HL-60/S4 treated with retinoic acid at 250 ng/mL for 4 days and 3 days (cell line): ENCODE results near the gene PDE4B.
"Not testable (repeated sequence)": the region's sequence is repeated elsewhere in the genome, so short reads cannot be mapped to it uniquely, and the experiment has no call there.

Experiments used
- in situ Hi-C: fragments of 300-500 bp; cut with MboI; formaldehyde crosslinking; loops from 2 replicates; pipeline ENCODE4 v1.7.0; 2022; ENCODE audit warnings: low sequenced_read_pairs

The PDE4B gene

DNA sequence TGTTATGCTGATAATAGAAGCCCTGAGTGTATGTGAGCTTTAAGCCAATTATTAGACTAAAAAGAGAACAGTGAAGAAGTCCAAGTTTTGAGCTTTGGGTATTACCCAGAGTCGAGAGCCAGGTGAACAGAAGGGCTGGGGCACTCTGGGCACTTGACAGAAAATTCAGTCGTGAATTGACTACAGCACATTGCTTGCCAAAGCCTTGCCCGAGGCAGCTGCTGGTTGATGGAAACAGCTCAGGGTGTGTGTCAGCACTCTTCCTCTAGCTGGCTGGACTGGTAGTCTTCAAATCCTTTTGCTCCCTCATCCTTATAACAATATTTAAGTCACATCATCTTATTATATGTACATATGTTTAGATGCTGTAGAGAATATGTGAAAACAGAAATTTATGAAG lies 21.3 kb downstream of the PDE4B start:
- in situ Hi-C loops = no loop called here

DNA sequence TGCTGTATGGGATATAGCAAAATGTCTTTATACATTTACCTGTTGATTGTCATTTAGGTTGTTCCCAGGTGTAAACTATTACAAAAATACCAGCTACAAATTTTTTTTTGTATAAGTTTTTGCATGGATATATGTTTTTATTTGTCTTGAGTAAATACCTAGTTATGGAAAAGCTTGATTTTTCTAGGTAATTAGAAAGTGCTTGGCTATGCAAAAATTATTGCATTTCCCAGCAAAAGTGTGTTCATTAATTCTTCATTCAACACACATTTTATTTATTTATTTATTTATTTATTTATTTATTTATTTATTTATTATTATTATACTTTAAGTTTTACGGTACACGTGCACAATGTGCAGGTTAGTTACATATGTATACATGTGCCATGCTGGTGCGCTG lies 22.1 kb downstream of the PDE4B start:
- in situ Hi-C loops = no loop called here

GRCh38 chr1:65817891-65818290 lies 25.2 kb downstream of the PDE4B start:
- in situ Hi-C loops = no loop called here

DNA sequence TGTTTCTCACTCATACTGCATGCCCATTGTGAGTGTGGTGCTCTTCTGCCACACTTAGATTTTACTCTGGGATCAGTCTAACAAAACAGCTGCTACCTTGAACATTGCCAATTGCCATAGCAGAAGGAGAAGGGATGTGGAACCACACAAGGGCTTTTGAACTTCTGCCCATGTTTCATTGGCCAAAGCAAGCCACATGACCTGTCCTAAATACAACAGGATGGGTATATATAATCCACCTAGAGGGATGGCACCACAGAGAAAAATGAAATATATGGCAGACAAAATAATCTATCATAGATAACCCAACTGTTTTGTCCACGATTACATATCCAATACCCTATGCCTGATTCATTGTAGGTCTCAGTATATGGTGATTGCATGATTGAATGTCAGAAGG lies 26.3 kb downstream of the PDE4B start:
- in situ Hi-C loops = no loop called here

- in situ Hi-C loops = no loop called here
Observed at GRCh38 chr1:65820983-65821382, 28.3 kb downstream of the PDE4B start.

GRCh38 chr1:65821386-65821785 lies 28.7 kb downstream of the PDE4B start:
- in situ Hi-C loops = no loop called here

GRCh38 chr1:65824103-65824502 lies 31.4 kb downstream of the PDE4B start:
- in situ Hi-C loops = no loop called here

- in situ Hi-C loops = no loop called here
Observed at GRCh38 chr1:65825741-65826140, 33.0 kb downstream of the PDE4B start.

DNA sequence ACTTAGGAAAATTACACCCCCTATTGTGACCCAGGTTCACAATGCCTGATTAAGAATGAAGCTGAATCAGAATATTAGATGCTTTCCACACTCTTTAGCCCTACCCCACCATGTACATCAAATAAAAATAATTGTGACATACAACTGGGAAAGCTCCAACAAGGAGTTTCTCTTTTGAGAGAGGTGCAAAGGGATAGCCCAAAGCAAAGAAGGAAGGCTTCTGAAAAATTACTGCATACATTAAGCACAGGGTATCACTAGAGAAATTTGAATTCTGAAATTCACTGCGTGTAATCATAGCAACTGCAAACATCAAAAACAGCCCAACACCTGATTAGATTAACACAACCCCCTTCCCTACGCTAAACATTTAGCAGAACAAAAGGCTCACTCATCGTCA lies 34.1 kb downstream of the PDE4B start:
- in situ Hi-C loops = no loop called here

- in situ Hi-C loops = no loop called here
Observed at GRCh38 chr1:65827346-65827745, 34.7 kb downstream of the PDE4B start.

DNA sequence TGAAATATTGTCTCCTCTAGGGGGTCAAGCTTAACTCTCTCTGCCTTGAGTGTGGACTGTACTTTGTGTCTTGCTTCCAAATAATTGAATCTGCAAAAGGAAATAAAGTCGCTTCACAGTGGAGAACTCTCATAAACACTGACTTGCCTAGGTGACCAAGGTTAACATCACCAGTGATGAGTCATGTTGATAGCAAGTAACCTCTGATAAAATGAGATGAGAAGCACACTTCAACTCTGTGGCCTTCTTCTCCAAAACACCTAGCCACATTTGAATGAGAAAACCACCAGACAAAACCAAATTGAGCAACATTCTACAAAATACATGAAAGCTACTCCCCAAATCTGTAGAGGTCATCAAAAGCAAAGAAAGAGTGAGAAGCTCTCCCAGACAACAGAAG lies 37.6 kb downstream of the PDE4B start:
- in situ Hi-C loops = no loop called here

GRCh38 chr1:65832296-65832695 lies 39.6 kb downstream of the PDE4B start:
- in situ Hi-C loops = no loop called here

DNA sequence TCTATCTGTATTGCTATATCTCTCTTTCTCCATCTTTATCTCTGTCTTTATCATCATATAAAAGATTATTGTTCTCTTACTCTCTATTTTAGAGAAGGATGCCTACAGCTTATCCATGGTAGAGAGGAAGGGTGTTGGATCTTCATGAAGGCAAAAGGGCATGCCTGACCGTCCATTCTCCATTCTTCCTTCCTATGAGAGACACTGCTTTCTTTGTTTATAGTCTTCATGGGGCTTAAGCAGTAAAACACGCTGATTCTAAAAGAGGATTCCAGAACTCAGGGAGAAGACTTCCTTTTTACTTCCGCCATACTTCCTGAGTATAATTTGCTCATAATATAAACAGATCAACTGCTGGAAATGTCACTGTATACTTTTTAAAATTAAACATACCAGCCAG lies 44.0 kb downstream of the PDE4B start:
- in situ Hi-C loops = no loop called here

- in situ Hi-C loops = no loop called here
Observed at GRCh38 chr1:65840683-65841082, 48.0 kb downstream of the PDE4B start.

DNA sequence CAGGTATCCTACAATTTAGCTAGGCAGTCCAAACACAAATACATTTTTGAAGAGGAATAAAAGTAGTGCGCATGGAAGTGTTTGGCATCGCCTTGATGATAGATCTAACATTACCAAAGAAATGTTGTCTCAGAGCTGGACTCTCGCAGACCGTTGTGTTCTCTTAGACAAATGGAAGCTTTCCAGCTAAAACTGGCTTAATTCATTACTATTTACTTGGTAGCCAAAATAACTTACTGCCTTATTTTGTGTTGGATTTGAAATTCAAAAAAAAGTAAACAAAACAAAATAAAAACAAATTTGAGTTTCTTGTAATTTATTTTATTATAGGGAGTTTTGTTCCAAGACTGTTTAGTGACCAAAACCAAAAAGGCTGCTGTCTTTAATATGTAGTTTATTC lies 51.6 kb downstream of the PDE4B start:
- in situ Hi-C loops = no loop called here

DNA sequence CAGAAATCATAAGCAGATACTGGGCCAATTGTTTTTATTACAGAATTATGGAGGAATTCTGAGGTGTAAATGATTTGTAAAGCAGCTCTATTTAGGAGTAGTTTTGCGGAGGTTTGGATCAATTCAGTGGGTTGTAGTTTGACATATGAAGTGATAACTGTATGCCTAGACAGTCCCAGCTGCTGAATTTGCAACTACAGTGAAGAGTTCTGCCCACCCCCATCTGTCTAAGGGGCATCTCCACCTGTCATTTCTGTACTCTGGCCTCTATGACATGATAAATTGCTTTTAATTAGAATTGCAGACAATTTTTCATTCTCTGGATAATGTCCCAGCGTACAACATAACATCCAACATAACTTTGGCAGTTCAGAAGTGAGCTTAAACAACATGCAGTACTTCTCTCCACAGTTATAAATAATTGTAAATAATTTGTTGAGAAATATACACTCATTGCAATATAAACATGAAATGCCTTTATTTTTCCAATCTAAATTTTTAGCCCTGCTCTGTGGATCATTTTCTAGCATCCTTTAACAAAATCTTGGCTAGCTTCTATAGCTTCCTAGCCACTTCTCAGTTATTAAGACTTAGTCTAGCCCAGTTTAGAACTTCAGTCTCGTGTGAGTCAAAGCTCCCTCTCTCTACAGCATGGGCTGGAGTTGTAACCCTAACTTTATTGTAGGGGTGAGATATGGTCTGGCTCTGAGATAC lies 52.3 kb downstream of the PDE4B start:
- in situ Hi-C loops = no loop called here

DNA sequence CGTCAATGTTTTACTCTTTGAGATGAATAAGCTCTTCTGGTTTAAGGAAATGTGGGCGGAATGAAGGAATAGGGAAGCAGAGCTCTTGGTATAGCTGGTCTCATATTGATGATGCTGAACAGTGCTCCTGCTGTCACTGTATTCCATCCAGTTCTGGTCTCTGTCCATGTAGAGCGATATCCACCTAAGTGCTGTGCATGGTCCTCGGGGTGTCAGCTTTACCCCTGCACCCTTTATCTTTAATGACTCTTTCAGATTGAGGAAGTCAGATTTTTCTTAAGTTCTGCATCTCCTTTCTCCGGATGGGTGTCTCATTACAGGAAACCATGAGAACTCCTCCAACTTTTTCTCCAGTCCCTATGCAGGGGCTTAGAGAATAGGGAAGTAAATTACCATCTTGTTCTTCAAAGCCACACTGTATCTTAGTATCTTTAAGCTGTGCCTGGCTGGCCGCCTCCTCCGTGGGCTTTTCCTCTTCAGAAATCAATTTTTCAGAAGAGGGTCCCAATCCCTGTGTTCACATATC lies 52.9 kb downstream of the PDE4B start:
- in situ Hi-C loops = no loop called here

GRCh38 chr1:65846866-65847265 lies 54.2 kb downstream of the PDE4B start:
- in situ Hi-C loops = no loop called here

GRCh38 chr1:65850281-65850680 lies 57.6 kb downstream of the PDE4B start:
- in situ Hi-C loops = no loop called here

DNA sequence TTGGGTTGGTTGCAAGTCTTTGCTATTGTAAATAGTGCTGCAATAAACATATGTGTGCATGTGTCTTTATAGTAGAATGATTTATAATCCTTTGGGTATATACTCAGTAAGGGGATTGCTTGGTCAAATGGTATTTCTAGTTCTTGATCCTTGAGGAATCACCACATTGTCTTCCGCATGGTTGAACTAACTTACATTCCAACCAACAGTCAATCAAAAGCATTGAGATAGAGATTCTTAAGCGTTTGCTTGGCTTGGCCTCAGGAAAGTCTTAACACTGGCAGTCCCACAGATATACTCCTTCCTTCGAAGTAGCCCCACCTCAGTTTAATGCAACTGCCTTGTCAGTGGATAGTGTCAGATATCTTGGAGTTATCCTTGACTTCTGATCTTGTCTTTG lies 63.9 kb downstream of the PDE4B start:
- in situ Hi-C loops = not testable (repeated sequence)

DNA sequence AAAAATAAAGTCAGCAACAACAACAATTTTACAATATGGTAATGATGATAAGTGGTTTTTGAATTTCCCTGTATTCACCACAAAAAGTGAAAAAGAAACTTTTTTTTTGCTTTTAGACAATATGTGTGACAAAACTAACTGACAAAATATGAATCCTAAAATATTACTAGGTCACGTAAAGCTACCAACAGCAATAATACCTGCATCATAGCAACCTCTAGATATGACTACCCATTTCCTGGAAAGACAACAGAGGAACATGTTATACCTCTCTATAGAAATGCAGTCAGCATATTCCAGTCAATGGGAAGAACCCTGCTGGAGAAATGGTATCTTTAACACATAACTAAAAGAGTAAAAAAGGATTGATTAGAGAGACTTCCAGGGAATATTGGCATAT lies 73.7 kb downstream of the PDE4B start:
- in situ Hi-C loops = no loop called here

DNA sequence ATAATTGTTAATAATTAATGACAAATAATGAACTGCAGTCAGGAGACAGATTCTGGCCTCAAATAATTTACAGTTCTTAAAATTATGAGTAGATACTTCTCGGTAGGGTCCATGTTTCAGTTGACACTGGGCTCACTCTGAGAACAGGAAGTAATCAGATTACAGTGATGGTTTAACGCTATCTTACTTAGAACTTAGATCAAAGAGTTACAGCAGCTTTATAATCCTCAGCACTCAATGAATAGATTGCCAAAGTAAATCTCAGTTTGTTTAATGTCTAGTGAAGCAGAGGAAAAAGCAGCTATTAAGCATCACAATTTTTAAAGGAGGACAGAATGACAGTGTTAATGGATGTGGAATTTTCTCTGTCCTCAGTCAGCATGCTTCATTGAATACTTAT lies 79.6 kb downstream of the PDE4B start:
- in situ Hi-C loops = no loop called here

- in situ Hi-C loops = not testable (repeated sequence)
Observed at GRCh38 chr1:65878342-65878741, 85.6 kb downstream of the PDE4B start.
